ENCODE results near the gene NMT1. TPM values are rescaled to one million over a fixed set of nuclear protein-coding genes. Genes with fewer than 3 reads are reported as not detected.

Gene NMT1
- total and polyA plus RNA-seq, 2 of the 13 experiments (the other 11 are each of a cell fraction or from before 2014, with no cell fraction given), result 75.7 to 142 TPM

DNA sequence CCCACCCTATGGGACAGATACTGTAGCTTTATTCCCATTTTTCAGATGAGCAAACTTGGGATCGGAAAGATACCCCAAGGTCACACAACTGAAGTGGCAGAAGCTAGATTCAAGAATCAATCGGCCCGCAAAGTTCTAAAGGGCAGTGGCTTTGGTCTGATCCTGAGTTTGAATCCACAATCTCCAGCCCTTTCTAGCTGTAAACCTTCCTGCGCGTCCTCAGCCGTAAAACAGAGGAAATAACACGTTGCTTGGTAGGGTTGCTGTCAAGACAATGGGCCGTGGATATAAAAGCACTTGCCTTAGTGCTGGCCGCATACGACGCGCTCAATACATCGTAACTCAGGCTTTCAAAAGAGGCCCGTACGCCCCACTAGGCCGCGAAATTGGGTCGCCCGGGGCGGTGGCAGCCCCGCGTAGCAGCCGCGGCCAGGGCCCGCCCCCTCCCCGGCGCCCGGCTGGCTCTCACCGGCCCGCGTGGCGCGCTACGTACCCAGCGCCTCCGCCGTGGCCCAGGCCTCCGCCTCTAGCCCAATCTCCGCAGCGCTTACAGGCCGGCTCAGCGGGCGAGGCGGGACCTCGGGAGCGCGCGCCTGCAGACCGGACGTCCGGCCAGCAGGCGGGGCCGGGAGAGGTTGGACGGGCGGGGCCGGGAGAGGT is 9.9 kb upstream of the NMT1 start, which contains the start of gene DCAKD (continued):
- 0 out of 2 replicates have a peak, but pooled peaks have one; percentile 45 for TF ChIP-seq ZNF605 (CRISPR knock-in tag; IDR thresholded peaks at IDR 0.05)
- TF ChIP-seq KLF11 (CRISPR knock-in tag; IDR thresholded peaks at IDR 0.05), result no peak
- TF ChIP-seq ZNF251 (CRISPR knock-in tag; IDR thresholded peaks at IDR 0.05), result no peak
- TF ChIP-seq SMAD9 (CRISPR knock-in tag; IDR thresholded peaks at IDR 0.05), result no peak
- no peak for TF ChIP-seq ZSCAN22 (CRISPR knock-in tag; IDR thresholded peaks at IDR 0.05)
- TF ChIP-seq ZNF883 (CRISPR knock-in tag; IDR thresholded peaks at IDR 0.05; ENCODE audit: not compliant biosample characterization), result peak; percentile 79
- 0 out of 2 replicates have a peak, but pooled peaks have one; percentile 39 for TF ChIP-seq HIVEP1 (CRISPR knock-in tag; IDR thresholded peaks at IDR 0.05)
- TF ChIP-seq ZNF562 (CRISPR knock-in tag; IDR thresholded peaks at IDR 0.05; ENCODE audit: borderline replicate concordance), result no peak
- peak; percentile 85 for TF ChIP-seq SAP130 (CRISPR knock-in tag; IDR thresholded peaks at IDR 0.05; ENCODE audit: low read depth)
- TF ChIP-seq CC2D1A (CRISPR knock-in tag; IDR thresholded peaks at IDR 0.05), result no peak
- no peak for TF ChIP-seq ZBTB8A (CRISPR knock-in tag; IDR thresholded peaks at IDR 0.05; ENCODE audit: borderline replicate concordance, low read depth)
- TF ChIP-seq ZNF775 (CRISPR knock-in tag; IDR thresholded peaks at IDR 0.05; ENCODE audit: borderline replicate concordance), result no peak
- no peak; the same call in 1 of the 2 replicates for TF ChIP-seq SSRP1 (CRISPR knock-in tag; IDR thresholded peaks at IDR 0.05)
- TF ChIP-seq, protein P1, sequence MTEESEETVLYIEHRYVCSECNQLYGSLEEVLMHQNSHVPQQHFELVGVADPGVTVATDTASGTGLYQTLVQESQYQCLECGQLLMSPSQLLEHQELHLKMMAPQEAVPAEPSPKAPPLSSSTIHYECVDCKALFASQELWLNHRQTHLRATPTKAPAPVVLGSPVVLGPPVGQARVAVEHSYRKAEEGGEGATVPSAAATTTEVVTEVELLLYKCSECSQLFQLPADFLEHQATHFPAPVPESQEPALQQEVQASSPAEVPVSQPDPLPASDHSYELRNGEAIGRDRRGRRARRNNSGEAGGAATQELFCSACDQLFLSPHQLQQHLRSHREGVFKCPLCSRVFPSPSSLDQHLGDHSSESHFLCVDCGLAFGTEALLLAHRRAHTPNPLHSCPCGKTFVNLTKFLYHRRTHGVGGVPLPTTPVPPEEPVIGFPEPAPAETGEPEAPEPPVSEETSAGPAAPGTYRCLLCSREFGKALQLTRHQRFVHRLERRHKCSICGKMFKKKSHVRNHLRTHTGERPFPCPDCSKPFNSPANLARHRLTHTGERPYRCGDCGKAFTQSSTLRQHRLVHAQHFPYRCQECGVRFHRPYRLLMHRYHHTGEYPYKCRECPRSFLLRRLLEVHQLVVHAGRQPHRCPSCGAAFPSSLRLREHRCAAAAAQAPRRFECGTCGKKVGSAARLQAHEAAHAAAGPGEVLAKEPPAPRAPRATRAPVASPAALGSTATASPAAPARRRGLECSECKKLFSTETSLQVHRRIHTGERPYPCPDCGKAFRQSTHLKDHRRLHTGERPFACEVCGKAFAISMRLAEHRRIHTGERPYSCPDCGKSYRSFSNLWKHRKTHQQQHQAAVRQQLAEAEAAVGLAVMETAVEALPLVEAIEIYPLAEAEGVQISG (CRISPR knock-in tag; IDR thresholded peaks at IDR 0.05), result peak; percentile 81
- TF ChIP-seq ZBTB1 (CRISPR knock-in tag; IDR thresholded peaks at IDR 0.05; ENCODE audit: borderline replicate concordance), result no peak
- TF ChIP-seq, protein P2, sequence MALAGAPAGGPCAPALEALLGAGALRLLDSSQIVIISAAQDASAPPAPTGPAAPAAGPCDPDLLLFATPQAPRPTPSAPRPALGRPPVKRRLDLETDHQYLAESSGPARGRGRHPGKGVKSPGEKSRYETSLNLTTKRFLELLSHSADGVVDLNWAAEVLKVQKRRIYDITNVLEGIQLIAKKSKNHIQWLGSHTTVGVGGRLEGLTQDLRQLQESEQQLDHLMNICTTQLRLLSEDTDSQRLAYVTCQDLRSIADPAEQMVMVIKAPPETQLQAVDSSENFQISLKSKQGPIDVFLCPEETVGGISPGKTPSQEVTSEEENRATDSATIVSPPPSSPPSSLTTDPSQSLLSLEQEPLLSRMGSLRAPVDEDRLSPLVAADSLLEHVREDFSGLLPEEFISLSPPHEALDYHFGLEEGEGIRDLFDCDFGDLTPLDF (CRISPR knock-in tag; IDR thresholded peaks at IDR 0.05), result peak; percentile 76
- TF ChIP-seq, protein P3, sequence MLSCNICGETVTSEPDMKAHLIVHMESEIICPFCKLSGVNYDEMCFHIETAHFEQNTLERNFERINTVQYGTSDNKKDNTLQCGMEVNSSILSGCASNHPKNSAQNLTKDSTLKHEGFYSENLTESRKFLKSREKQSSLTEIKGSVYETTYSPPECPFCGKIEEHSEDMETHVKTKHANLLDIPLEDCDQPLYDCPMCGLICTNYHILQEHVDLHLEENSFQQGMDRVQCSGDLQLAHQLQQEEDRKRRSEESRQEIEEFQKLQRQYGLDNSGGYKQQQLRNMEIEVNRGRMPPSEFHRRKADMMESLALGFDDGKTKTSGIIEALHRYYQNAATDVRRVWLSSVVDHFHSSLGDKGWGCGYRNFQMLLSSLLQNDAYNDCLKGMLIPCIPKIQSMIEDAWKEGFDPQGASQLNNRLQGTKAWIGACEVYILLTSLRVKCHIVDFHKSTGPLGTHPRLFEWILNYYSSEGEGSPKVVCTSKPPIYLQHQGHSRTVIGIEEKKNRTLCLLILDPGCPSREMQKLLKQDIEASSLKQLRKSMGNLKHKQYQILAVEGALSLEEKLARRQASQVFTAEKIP (CRISPR knock-in tag; IDR thresholded peaks at IDR 0.05; ENCODE audit: borderline replicate concordance), result no peak
- no peak; the same call in 1 of the 2 replicates for TF ChIP-seq ZNF143 (CRISPR knock-in tag; IDR thresholded peaks at IDR 0.05)
- TF ChIP-seq, protein P4, sequence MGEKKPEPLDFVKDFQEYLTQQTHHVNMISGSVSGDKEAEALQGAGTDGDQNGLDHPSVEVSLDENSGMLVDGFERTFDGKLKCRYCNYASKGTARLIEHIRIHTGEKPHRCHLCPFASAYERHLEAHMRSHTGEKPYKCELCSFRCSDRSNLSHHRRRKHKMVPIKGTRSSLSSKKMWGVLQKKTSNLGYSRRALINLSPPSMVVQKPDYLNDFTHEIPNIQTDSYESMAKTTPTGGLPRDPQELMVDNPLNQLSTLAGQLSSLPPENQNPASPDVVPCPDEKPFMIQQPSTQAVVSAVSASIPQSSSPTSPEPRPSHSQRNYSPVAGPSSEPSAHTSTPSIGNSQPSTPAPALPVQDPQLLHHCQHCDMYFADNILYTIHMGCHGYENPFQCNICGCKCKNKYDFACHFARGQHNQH (CRISPR knock-in tag; IDR thresholded peaks at IDR 0.05), result 0 out of 2 replicates have a peak, but pooled peaks have one; percentile 21
- TF ChIP-seq, protein P5, sequence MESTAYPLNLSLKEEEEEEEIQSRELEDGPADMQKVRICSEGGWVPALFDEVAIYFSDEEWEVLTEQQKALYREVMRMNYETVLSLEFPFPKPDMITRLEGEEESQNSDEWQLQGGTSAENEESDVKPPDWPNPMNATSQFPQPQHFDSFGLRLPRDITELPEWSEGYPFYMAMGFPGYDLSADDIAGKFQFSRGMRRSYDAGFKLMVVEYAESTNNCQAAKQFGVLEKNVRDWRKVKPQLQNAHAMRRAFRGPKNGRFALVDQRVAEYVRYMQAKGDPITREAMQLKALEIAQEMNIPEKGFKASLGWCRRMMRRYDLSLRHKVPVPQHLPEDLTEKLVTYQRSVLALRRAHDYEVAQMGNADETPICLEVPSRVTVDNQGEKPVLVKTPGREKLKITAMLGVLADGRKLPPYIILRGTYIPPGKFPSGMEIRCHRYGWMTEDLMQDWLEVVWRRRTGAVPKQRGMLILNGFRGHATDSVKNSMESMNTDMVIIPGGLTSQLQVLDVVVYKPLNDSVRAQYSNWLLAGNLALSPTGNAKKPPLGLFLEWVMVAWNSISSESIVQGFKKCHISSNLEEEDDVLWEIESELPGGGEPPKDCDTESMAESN (CRISPR knock-in tag; conservative IDR thresholded peaks at IDR 0.05), result peak; percentile 66
- no peak for TF ChIP-seq KDM6A (CRISPR knock-in tag; IDR thresholded peaks at IDR 0.05; ENCODE audit: low read depth)

All from HepG2 (cell line).